ENCODE results near the gene PPM1F. TPM values are rescaled to one million over a fixed set of nuclear protein-coding genes. Genes with fewer than 3 reads are reported as not detected.

The PPM1F gene
- total RNA-seq, 4 donors from 2014 or later = 22.9 to 67.3 (median 32.4) TPM

GRCh38 chr22:21964918-21965484 is 12.4 kb upstream of the PPM1F start:
- no peak for ATAC-seq (ENCODE audit: low FRiP score)
- no peak for DNase-seq (ENCODE audit: low spot score)
- TF ChIP-seq CTCF (IDR thresholded peaks at IDR 0.05) = no peak

GRCh38 chr22:21964234-21964633 is 11.6 kb upstream of the PPM1F start:
- ATAC-seq (ENCODE audit: low FRiP score) (no peak), DNase-seq (ENCODE audit: low spot score) (no peak)
- TF ChIP-seq CTCF (IDR thresholded peaks at IDR 0.05) = no peak

GRCh38 chr22:21963790-21964211 is 11.2 kb upstream of the PPM1F start:
- ATAC-seq (ENCODE audit: low FRiP score) = no peak

GRCh38 chr22:21963286-21963685 is 10.6 kb upstream of the PPM1F start:
- ATAC-seq (ENCODE audit: low FRiP score) (no peak), DNase-seq (ENCODE audit: low spot score) (no peak)
- TF ChIP-seq CTCF (IDR thresholded peaks at IDR 0.05) = no peak

More at GRCh38 chr22:21963790-21964211, 11.2 kb upstream of the PPM1F start:
- DNase-seq (ENCODE audit: low spot score) = no peak
- TF ChIP-seq CTCF (IDR thresholded peaks at IDR 0.05) = no peak

- ATAC-seq (ENCODE audit: low FRiP score) (no peak), DNase-seq (ENCODE audit: low spot score) (no peak)
- TF ChIP-seq CTCF (IDR thresholded peaks at IDR 0.05) = no peak
Observed at GRCh38 chr22:21962655-21962949, 10.0 kb upstream of the PPM1F start.

- ATAC-seq (ENCODE audit: low FRiP score) (no peak), DNase-seq (ENCODE audit: low spot score) (no peak)
- TF ChIP-seq CTCF (IDR thresholded peaks at IDR 0.05) = no peak
Observed at GRCh38 chr22:21961886-21962654, 9.4 kb upstream of the PPM1F start.

Data from omental fat pad (tissue), 4 donors.